Osteoblast (primary cell): Measurements from ENCODE around the gene SEZ6L2. TPM values are rescaled to one million over a fixed set of nuclear protein-coding genes. Genes with fewer than 3 reads are reported as not detected.
A peak's percentile ranks its signal among the peaks of the same experiment; 100 is the strongest.
"Not testable (repeated sequence)": the region's sequence is repeated elsewhere in the genome, so short reads cannot be mapped to it uniquely, and the experiment has no call there.

Source experiments
- DNase-seq: peaks from one replicate; pipeline ENCODE4 v3.0.0; 2011; ENCODE audit warnings: low spot score, mixed read lengths; ENCODE audit not compliant: insufficient read length; ENCODE audit errors: missing footprints
- H2AFZ ChIP-seq: 2 replicates; pipeline ENCODE4 v1.6.0; 2011; ENCODE audit warnings: mild to moderate bottlenecking, low read length
- H3K27ac ChIP-seq: 2 replicates; pipeline ENCODE4 v1.5.1; 2011; ENCODE audit warnings: mild to moderate bottlenecking, low read depth, low read length, moderate library complexity
- H3K27me3 ChIP-seq: 2 replicates; pipeline ENCODE4 v1.6.0; 2012; ENCODE audit warnings: mild to moderate bottlenecking, control low read depth, inconsistent platforms, low read length, moderate library complexity; ENCODE audit not compliant: insufficient read depth
- H3K36me3 ChIP-seq: 2 replicates; pipeline ENCODE4 v1.5.1; 2011; ENCODE audit warnings: mild to moderate bottlenecking, low read length, control low read depth, moderate library complexity; ENCODE audit not compliant: insufficient read depth
- H3K4me1 ChIP-seq: 2 replicates; pipeline ENCODE4 v1.5.1; 2011; ENCODE audit warnings: mild to moderate bottlenecking, low read length, control low read depth, moderate library complexity; ENCODE audit not compliant: insufficient read depth
- H3K4me2 ChIP-seq: 2 replicates; pipeline ENCODE4 v1.6.0; 2011; ENCODE audit warnings: mild to moderate bottlenecking, low read length; ENCODE audit not compliant: insufficient read depth
- H3K4me3 ChIP-seq: fragments of 200-600 bp; sonication (generic); 3 replicates; pipeline ENCODE4 v1.5.1; 2012; ENCODE audit warnings: mild to moderate bottlenecking, low read length, inconsistent platforms; ENCODE audit not compliant: insufficient read depth
- H3K79me2 ChIP-seq: 2 replicates; pipeline ENCODE4 v1.6.0; 2012; ENCODE audit warnings: mild to moderate bottlenecking, low read length, control low read depth, inconsistent platforms; ENCODE audit not compliant: insufficient read depth
- H3K9me3 ChIP-seq: 2 replicates; pipeline ENCODE4 v1.5.1; 2011; ENCODE audit warnings: low read depth, low read length, control low read depth
- H4K20me1 ChIP-seq: 2 replicates; pipeline ENCODE4 v1.6.0; 2012; ENCODE audit warnings: mild to moderate bottlenecking, low read length, control low read depth; ENCODE audit not compliant: insufficient read depth
- CTCF ChIP-seq: IDR thresholded peaks from 2 replicates; pipeline ENCODE4 v1.5.1; 2011; ENCODE audit warnings: mild to moderate bottlenecking, low read depth, low read length, moderate library complexity; ENCODE audit errors: extremely low read depth
- total RNA-seq: library from RNA; depleted of rRNA; stranded (reverse); fragments of >200 nt; gene quantifications from 2 replicates; pipeline ENCODE4 v1.2.3, GENCODE V29; 2012

The SEZ6L2 gene
- total RNA-seq, 1 donor, result 2.9 TPM

DNA sequence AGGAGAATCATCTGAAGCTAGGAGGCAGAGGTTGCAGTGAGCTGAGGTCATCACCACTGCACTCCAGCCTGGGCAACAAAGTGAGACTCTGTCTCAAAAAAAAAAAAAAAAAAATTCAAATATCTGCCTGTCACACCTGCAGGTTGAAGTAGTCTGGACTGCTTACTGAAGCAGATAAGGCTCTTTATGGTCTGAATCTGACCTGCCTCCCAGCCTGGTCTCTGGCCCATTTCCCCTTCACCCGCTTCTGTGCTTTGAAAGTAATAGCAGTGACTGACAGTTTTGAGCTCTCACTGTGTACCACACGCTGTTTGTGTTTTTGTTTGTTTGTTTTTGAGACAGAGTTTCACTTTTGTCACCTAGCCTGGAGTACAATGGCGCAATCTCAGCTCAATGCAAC, 5.8 kb downstream of the SEZ6L2 start:
- Histone ChIP-seq H3K27me3 (peaks cover 4% of the 10 kb centered on the region), H3K9me3 (no peaks in the 10 kb centered on the region), H2AFZ (no peak overlapping the region), H3K4me1 (peaks cover under 1% of the 10 kb centered on the region), H4K20me1 (no peaks in the 10 kb centered on the region), H3K4me2 (no peak overlapping the region), H3K79me2 (no peaks in the 10 kb centered on the region), H3K4me3 (no peak overlapping the region), H3K27ac (no peak overlapping the region), H3K36me3 (no peaks in the 10 kb centered on the region)
- DNase-seq, result peak; percentile 25
- TF ChIP-seq CTCF, result no peak

DNA sequence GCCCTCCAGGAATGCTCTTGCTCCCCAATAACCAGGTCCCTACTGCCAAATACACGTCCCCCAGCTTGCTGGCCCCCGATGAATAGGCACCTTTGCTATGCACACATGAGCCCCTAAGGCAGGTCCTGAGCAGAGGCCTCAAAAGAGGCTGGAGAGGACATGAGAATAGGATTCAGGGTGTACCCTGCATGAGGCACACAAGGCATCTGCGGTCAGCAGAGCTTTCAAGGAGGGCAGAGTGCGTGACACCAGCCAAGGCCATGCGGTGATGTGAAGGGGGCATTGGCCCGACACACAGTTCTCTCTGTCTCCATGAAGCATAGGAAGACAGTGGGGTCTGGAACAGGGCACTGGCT, 6.9 kb downstream of the SEZ6L2 start:
- Histone ChIP-seq H2AFZ (no peak overlapping the region), H3K27me3 (no peaks in the 10 kb centered on the region), H3K4me3 (no peak overlapping the region), H3K4me1 (no peaks in the 10 kb centered on the region), H3K27ac (no peak overlapping the region), H3K79me2 (no peaks in the 10 kb centered on the region), H3K36me3 (no peaks in the 10 kb centered on the region), H3K4me2 (no peak overlapping the region), H4K20me1 (no peaks in the 10 kb centered on the region), H3K9me3 (no peaks in the 10 kb centered on the region)
- TF ChIP-seq CTCF, result no peak
- DNase-seq, result peak; percentile 21

DNA sequence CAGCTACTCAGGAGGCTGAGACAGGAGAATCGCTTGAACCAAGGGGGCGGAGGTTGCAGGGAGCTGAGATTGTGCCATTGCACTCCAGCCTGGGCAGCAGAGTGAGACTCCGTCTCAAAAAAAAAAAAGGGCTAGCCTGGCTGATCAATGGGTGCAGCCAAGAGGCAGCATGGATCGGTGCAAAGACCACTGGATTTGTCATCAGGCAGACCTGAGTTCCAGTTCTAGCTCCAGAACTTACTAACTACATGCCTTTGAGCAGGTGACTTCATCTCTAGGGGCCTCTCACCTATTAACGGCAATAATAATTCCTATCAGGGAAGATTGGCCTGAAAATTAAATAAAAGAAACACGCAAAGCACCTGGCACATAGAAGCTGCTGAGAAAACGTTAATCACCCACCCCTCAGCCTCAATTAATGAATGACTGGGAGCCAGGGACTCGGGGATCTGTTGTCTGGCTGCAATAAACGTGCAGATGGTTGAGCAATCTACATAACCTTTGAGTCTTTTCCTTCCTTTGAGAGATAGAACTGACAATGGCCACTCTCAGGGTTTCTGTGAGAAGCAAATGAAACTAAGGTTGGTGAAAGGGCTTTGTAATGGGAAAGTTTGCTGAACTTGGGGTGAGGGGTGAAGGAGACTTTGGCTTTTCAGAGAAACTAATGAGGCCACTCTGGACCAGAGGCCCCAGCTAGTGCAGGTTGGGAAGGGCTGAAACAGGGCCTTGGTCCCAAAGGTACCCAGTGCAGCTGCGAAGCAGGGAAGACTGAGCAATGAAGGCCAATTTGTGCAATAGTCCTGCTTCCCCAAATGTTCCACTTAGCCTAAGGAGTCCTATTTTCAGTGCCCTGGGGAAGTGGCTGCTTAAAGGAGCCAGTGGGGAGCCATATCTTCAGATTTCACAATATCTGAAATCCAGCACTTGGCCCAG, 7.6 kb downstream of the SEZ6L2 start:
- no peaks in the 10 kb centered on the region for H3K4me1 ChIP-seq
- H3K9me3 ChIP-seq, result no peaks in the 10 kb centered on the region
- peak; percentile 52 for DNase-seq
- no peaks in the 10 kb centered on the region for H3K79me2 ChIP-seq
- no peak overlapping the region for H3K4me2 ChIP-seq
- no peaks in the 10 kb centered on the region for H4K20me1 ChIP-seq
- H3K4me3 ChIP-seq, result no peak overlapping the region
- no peak overlapping the region for H2AFZ ChIP-seq
- no peaks in the 10 kb centered on the region for H3K27me3 ChIP-seq
- TF ChIP-seq CTCF, result no peak
- H3K27ac ChIP-seq, result no peak overlapping the region
- H3K36me3 ChIP-seq, result no peaks in the 10 kb centered on the region

DNA sequence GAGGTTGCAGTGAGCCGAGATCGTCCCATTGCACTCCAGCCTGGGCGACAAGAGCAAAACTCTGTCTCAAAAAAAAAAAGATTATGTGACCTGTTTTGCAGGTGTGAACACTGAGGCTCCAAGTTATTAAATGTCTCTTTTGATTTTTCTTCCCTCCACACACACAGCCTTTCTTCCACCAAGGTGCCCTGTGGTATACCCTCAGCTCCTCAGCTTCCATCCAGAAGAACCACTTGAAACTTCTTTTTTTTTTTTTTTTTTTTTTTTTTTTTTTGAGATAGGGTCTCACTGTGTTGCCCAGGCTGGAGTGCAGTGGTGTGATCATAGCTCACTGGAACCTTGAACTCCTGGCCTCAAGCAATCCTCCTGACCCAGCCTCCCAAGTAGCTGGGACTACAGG, 10.0 kb downstream of the SEZ6L2 start:
- H3K4me1 ChIP-seq, H3K9me3 ChIP-seq, H3K36me3 ChIP-seq, H4K20me1 ChIP-seq, H3K4me3 ChIP-seq, H3K27ac ChIP-seq, H3K27me3 ChIP-seq, H3K4me2 ChIP-seq, H2AFZ ChIP-seq, H3K79me2 ChIP-seq, DNase-seq: not testable (repeated sequence)
